ENCODE results near the gene ZNF280C.

- TF ChIP-seq, protein P1, sequence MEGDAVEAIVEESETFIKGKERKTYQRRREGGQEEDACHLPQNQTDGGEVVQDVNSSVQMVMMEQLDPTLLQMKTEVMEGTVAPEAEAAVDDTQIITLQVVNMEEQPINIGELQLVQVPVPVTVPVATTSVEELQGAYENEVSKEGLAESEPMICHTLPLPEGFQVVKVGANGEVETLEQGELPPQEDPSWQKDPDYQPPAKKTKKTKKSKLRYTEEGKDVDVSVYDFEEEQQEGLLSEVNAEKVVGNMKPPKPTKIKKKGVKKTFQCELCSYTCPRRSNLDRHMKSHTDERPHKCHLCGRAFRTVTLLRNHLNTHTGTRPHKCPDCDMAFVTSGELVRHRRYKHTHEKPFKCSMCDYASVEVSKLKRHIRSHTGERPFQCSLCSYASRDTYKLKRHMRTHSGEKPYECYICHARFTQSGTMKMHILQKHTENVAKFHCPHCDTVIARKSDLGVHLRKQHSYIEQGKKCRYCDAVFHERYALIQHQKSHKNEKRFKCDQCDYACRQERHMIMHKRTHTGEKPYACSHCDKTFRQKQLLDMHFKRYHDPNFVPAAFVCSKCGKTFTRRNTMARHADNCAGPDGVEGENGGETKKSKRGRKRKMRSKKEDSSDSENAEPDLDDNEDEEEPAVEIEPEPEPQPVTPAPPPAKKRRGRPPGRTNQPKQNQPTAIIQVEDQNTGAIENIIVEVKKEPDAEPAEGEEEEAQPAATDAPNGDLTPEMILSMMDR (IDR thresholded peaks at IDR 0.05) = no peak
- no peak for TF ChIP-seq POLR2A (IDR thresholded peaks at IDR 0.05)
Observed at GRCh38 chrX:130301977-130302376, 33.3 kb upstream of the ZNF280C start.
